ENCODE measurements around the gene IVD. TPM values are rescaled to one million over a fixed set of nuclear protein-coding genes. Genes with fewer than 3 reads are reported as not detected.

Gene IVD
- total RNA-seq, 1 experiment from 2014 or later = 74.5 TPM

GRCh38 chr15:40427188-40427587, 21.6 kb downstream of the IVD start:
- Mint-ChIP-seq H3K4me3 (ENCODE audit: unreplicated experiment) (no peak overlapping the region), H3K9me3 (ENCODE audit: unreplicated experiment) (no peaks in the 10 kb centered on the region), H3K27me3 (ENCODE audit: insufficient read depth, unreplicated experiment) (no peaks in the 10 kb centered on the region), H3K27ac (ENCODE audit: unreplicated experiment) (no peak overlapping the region), H3K4me1 (ENCODE audit: low read depth, unreplicated experiment) (peaks cover 10% of the 10 kb centered on the region), H3K36me3 (ENCODE audit: insufficient read depth, unreplicated experiment) (peaks cover 6% of the 10 kb centered on the region)
- Histone ChIP-seq H3K9me3 (no peaks in the 10 kb centered on the region), H3K27me3 (replicated peaks; ENCODE audit: control insufficient read depth, insufficient read depth, low read length) (no peaks in the 10 kb centered on the region), H3K36me3 (ENCODE audit: control insufficient read depth, insufficient read depth, low read length) (no peaks in the 10 kb centered on the region), H3K4me3 (ENCODE audit: low read depth, low read length) (no peak overlapping the region), H3K4me1 (peaks cover 8% of the 10 kb centered on the region; the same call in 1 of the 2 replicates)
- ChIA-PET CTCF (no interaction called here), POLR2A (no interaction called here)
- BruUV-seq (replicated peaks) = no TSS peak
- DNase-seq = no peak
- intact Hi-C loops (cut with micrococcal nuclease; ENCODE audit: unreplicated experiment) = no loop called here
- TF ChIP-seq CTCF (IDR thresholded peaks at IDR 0.05; ENCODE audit: insufficient read depth in 1 of 2, low read depth in 1 of 2, low read length in 1 of 2, severe bottlenecking in 1 of 2, unreplicated experiment in 1 of 2) = no peak

- Mint-ChIP-seq H3K4me1 (ENCODE audit: low read depth, unreplicated experiment) (peaks cover 10% of the 10 kb centered on the region), H3K27me3 (ENCODE audit: insufficient read depth, unreplicated experiment) (no peaks in the 10 kb centered on the region), H3K27ac (ENCODE audit: unreplicated experiment) (no peak overlapping the region), H3K36me3 (ENCODE audit: insufficient read depth, unreplicated experiment) (peaks cover 6% of the 10 kb centered on the region), H3K4me3 (ENCODE audit: unreplicated experiment) (no peak overlapping the region), H3K9me3 (ENCODE audit: unreplicated experiment) (no peaks in the 10 kb centered on the region)
- Histone ChIP-seq H3K36me3 (ENCODE audit: control insufficient read depth, insufficient read depth, low read length) (no peaks in the 10 kb centered on the region), H3K27me3 (replicated peaks; ENCODE audit: control insufficient read depth, insufficient read depth, low read length) (no peaks in the 10 kb centered on the region), H3K9me3 (no peaks in the 10 kb centered on the region), H3K4me1 (peaks cover 8% of the 10 kb centered on the region; the same call in 1 of the 2 replicates), H3K4me3 (ENCODE audit: low read depth, low read length) (no peak overlapping the region)
- TF ChIP-seq CTCF (IDR thresholded peaks at IDR 0.05; ENCODE audit: insufficient read depth in 1 of 2, low read depth in 1 of 2, low read length in 1 of 2, severe bottlenecking in 1 of 2, unreplicated experiment in 1 of 2) = no peak
- ChIA-PET CTCF (no interaction called here), POLR2A (no interaction called here)
- intact Hi-C loops (cut with micrococcal nuclease; ENCODE audit: unreplicated experiment) = no loop called here
- no peak for DNase-seq
- no TSS peak for BruUV-seq (replicated peaks)
Measured at GRCh38 chr15:40428185-40428584, 22.6 kb downstream of the IVD start.

GRCh38 chr15:40429068-40429710, 23.6 kb downstream of the IVD start:
- no TSS peak for BruUV-seq (replicated peaks)

More at GRCh38 chr15:40429068-40429710, 23.6 kb downstream of the IVD start:
- no peak overlapping the region for H3K4me3 Mint-ChIP-seq (ENCODE audit: unreplicated experiment)
- Histone ChIP-seq H3K36me3 (ENCODE audit: control insufficient read depth, insufficient read depth, low read length) (no peaks in the 10 kb centered on the region), H3K9me3 (no peaks in the 10 kb centered on the region), H3K4me3 (ENCODE audit: low read depth, low read length) (no peak overlapping the region), H3K27me3 (replicated peaks; ENCODE audit: control insufficient read depth, insufficient read depth, low read length) (no peaks in the 10 kb centered on the region), H3K4me1 (peaks cover 8% of the 10 kb centered on the region; the same call in 1 of the 2 replicates)
- H3K27me3 Mint-ChIP-seq (ENCODE audit: insufficient read depth, unreplicated experiment) = no peaks in the 10 kb centered on the region
- intact Hi-C loops (cut with micrococcal nuclease; ENCODE audit: unreplicated experiment) = no loop called here
- ChIA-PET POLR2A (no interaction called here), CTCF (no interaction called here)
- peaks cover 6% of the 10 kb centered on the region for H3K36me3 Mint-ChIP-seq (ENCODE audit: insufficient read depth, unreplicated experiment)
- DNase-seq = no peak
- peaks cover 10% of the 10 kb centered on the region for H3K4me1 Mint-ChIP-seq (ENCODE audit: low read depth, unreplicated experiment)
- H3K9me3 Mint-ChIP-seq (ENCODE audit: unreplicated experiment) = no peaks in the 10 kb centered on the region
- TF ChIP-seq CTCF (IDR thresholded peaks at IDR 0.05; ENCODE audit: insufficient read depth in 1 of 2, low read depth in 1 of 2, low read length in 1 of 2, severe bottlenecking in 1 of 2, unreplicated experiment in 1 of 2) = no peak
- no peak overlapping the region for H3K27ac Mint-ChIP-seq (ENCODE audit: unreplicated experiment)
